Fibroblast of the aortic adventitia (primary cell): ENCODE results near the gene ZBTB34. TPM values are rescaled to one million over a fixed set of nuclear protein-coding genes. Genes with fewer than 3 reads are reported as not detected.

Experiments used
- DNase-seq: peaks from one replicate; pipeline ENCODE4 v3.0.0-alpha.2; 2010; ENCODE audit warnings: low read depth
- H3K4me3 ChIP-seq: 2 replicates; pipeline ENCODE4 v1.5.1; 2011; ENCODE audit warnings: low read depth, mild to moderate bottlenecking, control low read depth, low read length, moderate library complexity
- CTCF ChIP-seq: IDR thresholded peaks from 2 replicates; pipeline ENCODE4 v1.5.1; 2011; ENCODE audit warnings: mild to moderate bottlenecking, low read length, control low read depth, inconsistent platforms; ENCODE audit not compliant: insufficient read depth
- total RNA-seq: library from RNA; depleted of rRNA; stranded (reverse); fragments of >200 nt; gene quantifications from 2 replicates; pipeline ENCODE4 v1.2.3, GENCODE V29; 2012; ENCODE audit warnings: low replicate concordance

Gene ZBTB34
- total RNA-seq, 1 donor = 8.8 TPM

- DNase-seq = no peak
- no peak for TF ChIP-seq CTCF
- H3K4me3 ChIP-seq = no peak overlapping the region
Measured at GRCh38 chr9:126926364-126926763, 65.9 kb downstream of the ZBTB34 start.

GRCh38 chr9:126927419-126927818, 67.0 kb downstream of the ZBTB34 start:
- TF ChIP-seq CTCF = no peak
- no peak for DNase-seq
- H3K4me3 ChIP-seq = no peak overlapping the region

GRCh38 chr9:126932871-126933321, 72.5 kb downstream of the ZBTB34 start:
- no peak for DNase-seq
- no peak for TF ChIP-seq CTCF
- no peak overlapping the region for H3K4me3 ChIP-seq

- no peak overlapping the region for H3K4me3 ChIP-seq
- TF ChIP-seq CTCF = no peak
- no peak for DNase-seq
Measured at GRCh38 chr9:126933334-126933980, 73.0 kb downstream of the ZBTB34 start.

GRCh38 chr9:126934441-126934840, 74.0 kb downstream of the ZBTB34 start:
- DNase-seq = no peak
- H3K4me3 ChIP-seq = no peak overlapping the region
- no peak for TF ChIP-seq CTCF

Other genes with a start within 250 kb of the ZBTB34 start
- not detected in 2 replicates for gene LMX1B, start 246.7 kb upstream of the ZBTB34 start, total RNA-seq
- 8.1 and 11.1 TPM in 2 replicates for gene ZBTB43, start 55.6 kb upstream of the ZBTB34 start, total RNA-seq
- gene RALGPS1, start 54.1 kb downstream of the ZBTB34 start, total RNA-seq = 2.4 and 2.9 TPM in 2 replicates